ENCODE data around the gene GAA.
"Not testable (repeated sequence)": the region's sequence is repeated elsewhere in the genome, so short reads cannot be mapped to it uniquely, and the experiment has no call there.

GAA gene

GRCh38 chr17:80151333-80151732 is 50.0 kb downstream of the GAA start:
- DNase-seq (ENCODE audit: low read depth): peak; percentile 83
- H3K4me3 ChIP-seq (ENCODE audit: control insufficient read depth, low read depth, low read length): no peak overlapping the region
- TF ChIP-seq, protein P1, sequence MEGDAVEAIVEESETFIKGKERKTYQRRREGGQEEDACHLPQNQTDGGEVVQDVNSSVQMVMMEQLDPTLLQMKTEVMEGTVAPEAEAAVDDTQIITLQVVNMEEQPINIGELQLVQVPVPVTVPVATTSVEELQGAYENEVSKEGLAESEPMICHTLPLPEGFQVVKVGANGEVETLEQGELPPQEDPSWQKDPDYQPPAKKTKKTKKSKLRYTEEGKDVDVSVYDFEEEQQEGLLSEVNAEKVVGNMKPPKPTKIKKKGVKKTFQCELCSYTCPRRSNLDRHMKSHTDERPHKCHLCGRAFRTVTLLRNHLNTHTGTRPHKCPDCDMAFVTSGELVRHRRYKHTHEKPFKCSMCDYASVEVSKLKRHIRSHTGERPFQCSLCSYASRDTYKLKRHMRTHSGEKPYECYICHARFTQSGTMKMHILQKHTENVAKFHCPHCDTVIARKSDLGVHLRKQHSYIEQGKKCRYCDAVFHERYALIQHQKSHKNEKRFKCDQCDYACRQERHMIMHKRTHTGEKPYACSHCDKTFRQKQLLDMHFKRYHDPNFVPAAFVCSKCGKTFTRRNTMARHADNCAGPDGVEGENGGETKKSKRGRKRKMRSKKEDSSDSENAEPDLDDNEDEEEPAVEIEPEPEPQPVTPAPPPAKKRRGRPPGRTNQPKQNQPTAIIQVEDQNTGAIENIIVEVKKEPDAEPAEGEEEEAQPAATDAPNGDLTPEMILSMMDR (conservative IDR thresholded peaks at IDR 0.05; ENCODE audit: control insufficient read depth, insufficient read depth, low read depth, low read length): no peak

DNA sequence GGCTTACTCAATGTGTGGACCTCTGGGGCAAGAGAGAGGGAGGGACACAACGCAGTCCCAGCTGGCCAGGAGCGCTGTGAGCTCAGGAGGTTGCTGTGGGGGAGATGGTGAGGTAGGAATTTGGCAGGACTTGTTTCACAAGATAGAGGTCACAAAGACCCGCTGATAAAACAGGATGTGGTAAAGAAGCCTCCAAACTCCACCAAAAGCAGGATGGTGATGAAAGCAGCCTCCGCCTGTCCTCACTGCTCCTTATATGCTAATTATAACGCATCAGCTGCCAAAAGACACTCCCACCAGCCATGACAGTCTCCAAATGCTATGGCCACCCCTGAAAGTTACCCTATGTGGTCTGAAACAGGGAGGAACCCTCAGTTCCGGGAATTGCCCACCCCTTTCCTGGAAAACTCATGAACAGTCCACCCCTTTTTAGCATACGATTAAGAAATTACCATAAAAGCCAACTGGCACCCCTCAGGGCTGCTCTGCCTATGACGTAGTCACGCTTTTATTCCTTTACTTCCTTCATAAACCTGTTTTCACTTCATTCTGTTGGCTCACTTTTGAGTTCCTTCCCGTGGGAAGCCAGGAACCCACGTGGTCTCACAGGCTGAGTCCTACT is 50.8 kb downstream of the GAA start:
- TF ChIP-seq, protein P1 (conservative IDR thresholded peaks at IDR 0.05; ENCODE audit: control insufficient read depth, insufficient read depth, low read depth, low read length): no peak
- DNase-seq (ENCODE audit: low read depth): peak; percentile 89
- H3K4me3 ChIP-seq (ENCODE audit: control insufficient read depth, low read depth, low read length): no peak overlapping the region

- no peak for DNase-seq (ENCODE audit: low read depth)
- no peak overlapping the region for H3K4me3 ChIP-seq (ENCODE audit: control insufficient read depth, low read depth, low read length)
- TF ChIP-seq, protein P1 (conservative IDR thresholded peaks at IDR 0.05; ENCODE audit: control insufficient read depth, insufficient read depth, low read depth, low read length): no peak
These were observed 51.6 kb downstream of the GAA start for GRCh38 chr17:80153004-80153403.

DNA sequence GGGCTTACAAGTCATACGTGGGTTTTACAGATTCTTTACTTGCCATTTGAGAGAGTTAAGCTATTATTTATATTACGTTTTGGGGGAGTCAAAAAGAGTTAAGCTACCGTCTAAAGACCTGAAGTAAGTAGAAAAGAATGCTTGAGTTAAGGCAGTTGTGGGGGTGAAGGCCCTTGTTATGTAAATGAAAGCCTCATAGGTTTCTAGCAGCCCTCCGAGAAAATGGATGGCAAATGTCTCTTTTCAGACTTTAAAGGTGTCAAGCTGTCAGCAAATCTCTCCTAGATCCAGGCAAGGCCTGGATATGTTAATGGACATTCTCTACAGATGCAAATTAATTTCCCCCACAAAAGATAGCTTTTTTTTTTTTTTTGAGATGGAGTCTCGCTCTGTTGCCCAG is 52.8 kb downstream of the GAA start:
- TF ChIP-seq, protein P1 (conservative IDR thresholded peaks at IDR 0.05; ENCODE audit: control insufficient read depth, insufficient read depth, low read depth, low read length): no peak
- no peak overlapping the region for H3K4me3 ChIP-seq (ENCODE audit: control insufficient read depth, low read depth, low read length)
- no peak for DNase-seq (ENCODE audit: low read depth)

GRCh38 chr17:80155600-80155999 is 54.2 kb downstream of the GAA start:
- H3K4me3 ChIP-seq (ENCODE audit: control insufficient read depth, low read depth, low read length); DNase-seq (ENCODE audit: low read depth): not testable (repeated sequence)

- TF ChIP-seq, protein P1 (conservative IDR thresholded peaks at IDR 0.05; ENCODE audit: control insufficient read depth, insufficient read depth, low read depth, low read length): no peak
- no peak for DNase-seq (ENCODE audit: low read depth)
- no peak overlapping the region for H3K4me3 ChIP-seq (ENCODE audit: control insufficient read depth, low read depth, low read length)
These were observed 57.5 kb downstream of the GAA start for GRCh38 chr17:80158846-80159245.

GRCh38 chr17:80160536-80160935 is 59.2 kb downstream of the GAA start:
- no peak overlapping the region for H3K4me3 ChIP-seq (ENCODE audit: control insufficient read depth, low read depth, low read length)
- no peak for DNase-seq (ENCODE audit: low read depth)
- TF ChIP-seq, protein P1 (conservative IDR thresholded peaks at IDR 0.05; ENCODE audit: control insufficient read depth, insufficient read depth, low read depth, low read length): no peak

All from fibroblast of mammary gland (primary cell).